ENCODE data around the gene CPSF4L.

The CPSF4L gene

DNA sequence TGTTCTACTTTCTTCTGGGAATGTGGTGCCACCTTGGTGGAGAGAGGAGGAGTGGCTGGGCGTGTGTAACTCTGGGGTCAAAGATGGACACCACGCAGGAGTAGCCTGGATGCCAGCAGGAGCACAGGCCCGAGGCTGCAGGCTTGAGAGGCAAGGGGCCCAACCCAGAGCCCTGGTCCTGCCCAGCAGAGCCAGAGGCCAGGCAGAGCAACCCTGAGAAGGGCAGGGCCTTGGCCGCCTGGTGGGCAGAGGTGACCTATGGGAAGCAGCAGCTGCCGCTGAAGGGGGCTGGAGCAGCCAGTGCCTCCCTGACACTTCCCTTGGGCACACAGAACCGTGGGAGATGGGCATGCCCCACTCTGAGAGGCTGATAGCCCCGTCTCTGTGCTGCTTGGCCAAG lies 18.0 kb upstream of the CPSF4L start:
- TF ChIP-seq ZNF202 (tag by site-specific recombination; IDR thresholded peaks at IDR 0.05; ENCODE audit: borderline replicate concordance), result no peak
- no peak for TF ChIP-seq ZNF843 (tag by site-specific recombination; IDR thresholded peaks at IDR 0.05)
- no peak for TF ChIP-seq ZNF654 (tag by site-specific recombination; IDR thresholded peaks at IDR 0.05; ENCODE audit: low read depth)
- TF ChIP-seq ZNF155 (tag by site-specific recombination; IDR thresholded peaks at IDR 0.05), result no peak
- TF ChIP-seq, protein P1, sequence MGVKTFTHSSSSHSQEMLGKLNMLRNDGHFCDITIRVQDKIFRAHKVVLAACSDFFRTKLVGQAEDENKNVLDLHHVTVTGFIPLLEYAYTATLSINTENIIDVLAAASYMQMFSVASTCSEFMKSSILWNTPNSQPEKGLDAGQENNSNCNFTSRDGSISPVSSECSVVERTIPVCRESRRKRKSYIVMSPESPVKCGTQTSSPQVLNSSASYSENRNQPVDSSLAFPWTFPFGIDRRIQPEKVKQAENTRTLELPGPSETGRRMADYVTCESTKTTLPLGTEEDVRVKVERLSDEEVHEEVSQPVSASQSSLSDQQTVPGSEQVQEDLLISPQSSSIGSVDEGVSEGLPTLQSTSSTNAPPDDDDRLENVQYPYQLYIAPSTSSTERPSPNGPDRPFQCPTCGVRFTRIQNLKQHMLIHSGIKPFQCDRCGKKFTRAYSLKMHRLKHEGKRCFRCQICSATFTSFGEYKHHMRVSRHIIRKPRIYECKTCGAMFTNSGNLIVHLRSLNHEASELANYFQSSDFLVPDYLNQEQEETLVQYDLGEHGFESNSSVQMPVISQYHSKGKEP (tag by site-specific recombination; IDR thresholded peaks at IDR 0.05), result no peak
- no peak for TF ChIP-seq ZNF664 (tag by site-specific recombination; IDR thresholded peaks at IDR 0.05)
- no peak for TF ChIP-seq REPIN1 (tag by site-specific recombination; IDR thresholded peaks at IDR 0.05; ENCODE audit: low read depth)
- TF ChIP-seq ZFP37 (tag by site-specific recombination; IDR thresholded peaks at IDR 0.05), result no peak
- no peak for TF ChIP-seq ZNF76 (tag by site-specific recombination; IDR thresholded peaks at IDR 0.05; ENCODE audit: borderline replicate concordance, low read depth)
- no peak for TF ChIP-seq ZNF521 (tag by site-specific recombination; IDR thresholded peaks at IDR 0.05)
- no peak for TF ChIP-seq ZNF350 (tag by site-specific recombination; IDR thresholded peaks at IDR 0.05)
- TF ChIP-seq, protein P2, sequence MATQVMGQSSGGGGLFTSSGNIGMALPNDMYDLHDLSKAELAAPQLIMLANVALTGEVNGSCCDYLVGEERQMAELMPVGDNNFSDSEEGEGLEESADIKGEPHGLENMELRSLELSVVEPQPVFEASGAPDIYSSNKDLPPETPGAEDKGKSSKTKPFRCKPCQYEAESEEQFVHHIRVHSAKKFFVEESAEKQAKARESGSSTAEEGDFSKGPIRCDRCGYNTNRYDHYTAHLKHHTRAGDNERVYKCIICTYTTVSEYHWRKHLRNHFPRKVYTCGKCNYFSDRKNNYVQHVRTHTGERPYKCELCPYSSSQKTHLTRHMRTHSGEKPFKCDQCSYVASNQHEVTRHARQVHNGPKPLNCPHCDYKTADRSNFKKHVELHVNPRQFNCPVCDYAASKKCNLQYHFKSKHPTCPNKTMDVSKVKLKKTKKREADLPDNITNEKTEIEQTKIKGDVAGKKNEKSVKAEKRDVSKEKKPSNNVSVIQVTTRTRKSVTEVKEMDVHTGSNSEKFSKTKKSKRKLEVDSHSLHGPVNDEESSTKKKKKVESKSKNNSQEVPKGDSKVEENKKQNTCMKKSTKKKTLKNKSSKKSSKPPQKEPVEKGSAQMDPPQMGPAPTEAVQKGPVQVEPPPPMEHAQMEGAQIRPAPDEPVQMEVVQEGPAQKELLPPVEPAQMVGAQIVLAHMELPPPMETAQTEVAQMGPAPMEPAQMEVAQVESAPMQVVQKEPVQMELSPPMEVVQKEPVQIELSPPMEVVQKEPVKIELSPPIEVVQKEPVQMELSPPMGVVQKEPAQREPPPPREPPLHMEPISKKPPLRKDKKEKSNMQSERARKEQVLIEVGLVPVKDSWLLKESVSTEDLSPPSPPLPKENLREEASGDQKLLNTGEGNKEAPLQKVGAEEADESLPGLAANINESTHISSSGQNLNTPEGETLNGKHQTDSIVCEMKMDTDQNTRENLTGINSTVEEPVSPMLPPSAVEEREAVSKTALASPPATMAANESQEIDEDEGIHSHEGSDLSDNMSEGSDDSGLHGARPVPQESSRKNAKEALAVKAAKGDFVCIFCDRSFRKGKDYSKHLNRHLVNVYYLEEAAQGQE (tag by site-specific recombination; IDR thresholded peaks at IDR 0.05), result no peak
- TF ChIP-seq ZNF777 (tag by site-specific recombination; IDR thresholded peaks at IDR 0.05; ENCODE audit: borderline replicate concordance), result no peak
- TF ChIP-seq, protein P3, sequence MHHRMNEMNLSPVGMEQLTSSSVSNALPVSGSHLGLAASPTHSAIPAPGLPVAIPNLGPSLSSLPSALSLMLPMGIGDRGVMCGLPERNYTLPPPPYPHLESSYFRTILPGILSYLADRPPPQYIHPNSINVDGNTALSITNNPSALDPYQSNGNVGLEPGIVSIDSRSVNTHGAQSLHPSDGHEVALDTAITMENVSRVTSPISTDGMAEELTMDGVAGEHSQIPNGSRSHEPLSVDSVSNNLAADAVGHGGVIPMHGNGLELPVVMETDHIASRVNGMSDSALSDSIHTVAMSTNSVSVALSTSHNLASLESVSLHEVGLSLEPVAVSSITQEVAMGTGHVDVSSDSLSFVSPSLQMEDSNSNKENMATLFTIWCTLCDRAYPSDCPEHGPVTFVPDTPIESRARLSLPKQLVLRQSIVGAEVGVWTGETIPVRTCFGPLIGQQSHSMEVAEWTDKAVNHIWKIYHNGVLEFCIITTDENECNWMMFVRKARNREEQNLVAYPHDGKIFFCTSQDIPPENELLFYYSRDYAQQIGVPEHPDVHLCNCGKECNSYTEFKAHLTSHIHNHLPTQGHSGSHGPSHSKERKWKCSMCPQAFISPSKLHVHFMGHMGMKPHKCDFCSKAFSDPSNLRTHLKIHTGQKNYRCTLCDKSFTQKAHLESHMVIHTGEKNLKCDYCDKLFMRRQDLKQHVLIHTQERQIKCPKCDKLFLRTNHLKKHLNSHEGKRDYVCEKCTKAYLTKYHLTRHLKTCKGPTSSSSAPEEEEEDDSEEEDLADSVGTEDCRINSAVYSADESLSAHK (tag by site-specific recombination; IDR thresholded peaks at IDR 0.05), result no peak
- POLR2A ChIA-PET, result interaction anchor here (1.4 to 1.7 kb wide), 2 partner anchors 27 to 29 kb away, joined by 3 to 8 read pairs; no protein-coding TSS in a partner anchor
- no peak overlapping the region; the same call in 1 of the 2 replicates for H3K27ac ChIP-seq (ENCODE audit: extremely low read depth, low read depth, low read length)
- H3K4me1 ChIP-seq (ENCODE audit: control insufficient read depth, insufficient read depth, low read length), result peaks cover 20% of the 10 kb centered on the region
- H3K4me3 ChIP-seq (ENCODE audit: low read depth, low read length), result no peak overlapping the region
- no peaks in the 10 kb centered on the region for H3K9me3 ChIP-seq (ENCODE audit: control insufficient read depth, insufficient read depth, low read depth, low read length)
- no peaks in the 10 kb centered on the region for H3K36me3 ChIP-seq (ENCODE audit: control insufficient read depth in 2 of 2, insufficient read depth in 1 of 2, low read length in 2 of 2)
- CTCF ChIA-PET, result interaction anchor here (0.8 to 4.9 kb wide), 4 partner anchors 24 to 294 kb away, joined by 3 to 19 read pairs (median 6); no protein-coding TSS in a partner anchor

DNA sequence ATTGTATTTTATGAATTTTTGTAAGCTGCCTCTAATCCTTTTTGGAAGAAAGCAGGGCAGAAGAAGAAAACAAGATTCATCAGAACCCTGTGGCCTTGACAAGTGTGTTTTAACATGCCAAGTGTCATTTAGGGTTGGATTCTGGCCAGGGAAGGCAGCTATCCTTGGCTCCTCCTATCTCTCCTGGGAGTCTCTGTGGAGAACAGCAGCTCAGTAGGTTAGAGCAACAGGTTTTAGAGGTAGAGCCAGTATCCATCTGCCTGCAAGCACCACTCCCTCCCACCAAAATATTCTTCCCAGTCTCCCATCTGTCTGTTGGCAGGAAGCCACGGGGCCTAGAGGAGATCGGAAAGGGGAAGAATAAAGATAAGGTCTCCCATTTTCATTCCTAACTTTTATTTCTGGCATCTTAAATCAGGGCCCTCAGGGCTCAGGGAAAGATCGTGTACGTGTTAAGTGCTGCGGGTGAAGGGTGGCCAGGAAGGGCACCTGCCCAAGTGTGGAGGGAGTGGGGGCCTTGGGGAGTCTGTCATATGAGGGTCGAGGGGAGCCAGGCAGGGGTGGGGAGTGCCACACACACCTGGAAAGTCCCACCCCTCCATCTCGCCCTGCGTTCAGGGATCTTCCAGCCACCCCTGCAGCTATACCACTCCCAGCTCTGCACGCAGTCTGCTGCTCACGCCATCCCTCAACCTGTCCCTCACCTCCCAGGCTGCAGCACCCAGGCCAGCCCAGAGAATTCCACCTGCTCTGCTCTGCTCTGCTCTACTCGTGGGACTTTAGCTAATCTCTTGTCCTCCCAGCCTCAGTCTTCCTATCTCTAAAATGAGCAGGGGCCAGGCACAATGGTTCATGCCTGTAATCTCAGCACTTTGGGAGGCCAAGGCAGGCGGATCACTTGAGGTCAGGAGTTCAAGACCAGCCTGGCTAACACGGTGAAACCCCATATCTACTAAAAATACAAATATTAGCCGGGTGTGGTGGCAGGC lies 17.1 kb upstream of the CPSF4L start:
- ChIA-PET POLR2A (interaction anchor here (1.1 to 1.7 kb wide), 4 partner anchors 13 to 33 kb away, joined by 3 to 11 read pairs (median 6); partner anchors contain the start of gene CDC42EP4), CTCF (interaction anchor here (0.6 to 4.9 kb wide), 5 partner anchors 12 to 92 kb away, joined by 3 to 19 read pairs (median 4); no protein-coding TSS in a partner anchor)
- Histone ChIP-seq H3K36me3 (ENCODE audit: control insufficient read depth in 2 of 2, insufficient read depth in 1 of 2, low read length in 2 of 2) (no peaks in the 10 kb centered on the region), H3K4me1 (ENCODE audit: control insufficient read depth, insufficient read depth, low read length) (peaks cover 16% of the 10 kb centered on the region), H3K9me3 (ENCODE audit: control insufficient read depth, insufficient read depth, low read depth, low read length) (no peaks in the 10 kb centered on the region), H3K27ac (ENCODE audit: extremely low read depth, low read depth, low read length) (peak overlapping the region; percentile 62), H3K4me3 (ENCODE audit: low read depth, low read length) (no peak overlapping the region)
- peak; percentile 26; the same call in 1 of the 2 replicates for TF ChIP-seq ZNF580 (tag by site-specific recombination; IDR thresholded peaks at IDR 0.05)
- TF ChIP-seq, protein P4, sequence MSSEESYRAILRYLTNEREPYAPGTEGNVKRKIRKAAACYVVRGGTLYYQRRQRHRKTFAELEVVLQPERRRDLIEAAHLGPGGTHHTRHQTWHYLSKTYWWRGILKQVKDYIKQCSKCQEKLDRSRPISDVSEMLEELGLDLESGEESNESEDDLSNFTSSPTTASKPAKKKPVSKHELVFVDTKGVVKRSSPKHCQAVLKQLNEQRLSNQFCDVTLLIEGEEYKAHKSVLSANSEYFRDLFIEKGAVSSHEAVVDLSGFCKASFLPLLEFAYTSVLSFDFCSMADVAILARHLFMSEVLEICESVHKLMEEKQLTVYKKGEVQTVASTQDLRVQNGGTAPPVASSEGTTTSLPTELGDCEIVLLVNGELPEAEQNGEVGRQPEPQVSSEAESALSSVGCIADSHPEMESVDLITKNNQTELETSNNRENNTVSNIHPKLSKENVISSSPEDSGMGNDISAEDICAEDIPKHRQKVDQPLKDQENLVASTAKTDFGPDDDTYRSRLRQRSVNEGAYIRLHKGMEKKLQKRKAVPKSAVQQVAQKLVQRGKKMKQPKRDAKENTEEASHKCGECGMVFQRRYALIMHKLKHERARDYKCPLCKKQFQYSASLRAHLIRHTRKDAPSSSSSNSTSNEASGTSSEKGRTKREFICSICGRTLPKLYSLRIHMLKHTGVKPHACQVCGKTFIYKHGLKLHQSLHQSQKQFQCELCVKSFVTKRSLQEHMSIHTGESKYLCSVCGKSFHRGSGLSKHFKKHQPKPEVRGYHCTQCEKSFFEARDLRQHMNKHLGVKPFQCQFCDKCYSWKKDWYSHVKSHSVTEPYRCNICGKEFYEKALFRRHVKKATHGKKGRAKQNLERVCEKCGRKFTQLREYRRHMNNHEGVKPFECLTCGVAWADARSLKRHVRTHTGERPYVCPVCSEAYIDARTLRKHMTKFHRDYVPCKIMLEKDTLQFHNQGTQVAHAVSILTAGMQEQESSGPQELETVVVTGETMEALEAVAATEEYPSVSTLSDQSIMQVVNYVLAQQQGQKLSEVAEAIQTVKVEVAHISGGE (tag by site-specific recombination; conservative IDR thresholded peaks at IDR 0.05; ENCODE audit: low read depth), result no peak
- no peak for TF ChIP-seq ZNF704 (tag by site-specific recombination; IDR thresholded peaks at IDR 0.05)
